GM19452 (cell line): ENCODE data around the gene ANKH.

Experiments used
- ATAC-seq: cut with Tn5 transposase; IDR thresholded peaks from one replicate; pipeline ENCODE4 v1.9.1; 2021; ENCODE audit not compliant: unreplicated experiment

ANKH gene

DNA sequence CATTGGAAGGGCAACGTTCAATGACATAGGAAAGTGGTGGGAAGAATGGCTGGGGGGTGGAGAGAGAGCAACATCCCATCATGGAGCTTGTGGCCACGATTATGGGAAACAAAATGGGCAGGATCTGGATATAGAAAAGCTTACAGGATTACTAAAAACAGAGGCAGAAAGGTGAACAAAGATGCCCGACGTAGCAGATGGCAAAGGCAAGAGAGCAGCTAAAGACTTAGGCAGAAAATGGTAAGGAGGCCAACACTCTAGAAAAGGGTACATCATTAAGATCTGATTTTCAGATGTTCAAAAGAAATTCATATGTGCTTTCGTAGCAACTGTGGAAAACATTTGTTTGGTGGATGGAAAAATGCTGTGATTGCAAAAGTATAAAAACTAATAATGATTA, 104.5 kb downstream of the ANKH start:
- ATAC-seq: no peak

DNA sequence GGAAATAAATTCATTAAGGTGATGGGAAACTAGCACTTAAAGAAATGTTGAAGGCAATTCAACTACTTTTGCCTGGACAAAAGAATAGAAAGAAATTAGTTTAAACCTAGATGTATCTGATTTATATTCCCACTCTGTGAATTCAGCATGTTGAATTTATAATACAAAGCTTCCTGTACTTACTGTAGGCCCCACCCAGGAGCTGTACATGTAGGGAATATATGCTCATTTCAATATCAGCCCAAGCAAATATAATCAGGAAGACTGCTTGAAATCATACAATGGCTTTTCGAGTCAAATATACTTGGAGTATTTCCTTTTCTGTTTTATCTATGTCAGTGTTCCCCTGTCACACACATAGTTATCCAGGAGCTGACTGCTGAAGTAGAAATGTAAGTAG, 105.0 kb downstream of the ANKH start:
- ATAC-seq: no peak

DNA sequence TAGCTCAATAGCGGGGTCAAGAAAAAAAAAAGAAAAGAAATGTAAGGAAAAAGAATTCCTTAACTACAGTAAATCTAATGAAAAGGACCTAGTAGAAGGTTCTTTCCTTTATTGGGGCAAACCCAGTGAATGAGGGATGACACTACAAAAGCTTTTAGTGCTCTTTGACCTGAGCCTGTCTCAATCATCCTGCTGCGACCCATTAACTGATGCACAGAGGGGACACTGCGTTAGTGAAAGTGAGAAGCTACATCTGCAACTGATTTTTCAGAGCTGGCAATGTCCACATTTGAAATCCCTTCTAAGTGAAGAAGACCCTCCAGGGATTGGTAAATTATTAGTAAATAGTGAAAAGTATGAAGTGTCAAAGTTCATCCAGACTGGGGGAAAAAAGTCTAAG, 106.0 kb downstream of the ANKH start:
- ATAC-seq: no peak

DNA sequence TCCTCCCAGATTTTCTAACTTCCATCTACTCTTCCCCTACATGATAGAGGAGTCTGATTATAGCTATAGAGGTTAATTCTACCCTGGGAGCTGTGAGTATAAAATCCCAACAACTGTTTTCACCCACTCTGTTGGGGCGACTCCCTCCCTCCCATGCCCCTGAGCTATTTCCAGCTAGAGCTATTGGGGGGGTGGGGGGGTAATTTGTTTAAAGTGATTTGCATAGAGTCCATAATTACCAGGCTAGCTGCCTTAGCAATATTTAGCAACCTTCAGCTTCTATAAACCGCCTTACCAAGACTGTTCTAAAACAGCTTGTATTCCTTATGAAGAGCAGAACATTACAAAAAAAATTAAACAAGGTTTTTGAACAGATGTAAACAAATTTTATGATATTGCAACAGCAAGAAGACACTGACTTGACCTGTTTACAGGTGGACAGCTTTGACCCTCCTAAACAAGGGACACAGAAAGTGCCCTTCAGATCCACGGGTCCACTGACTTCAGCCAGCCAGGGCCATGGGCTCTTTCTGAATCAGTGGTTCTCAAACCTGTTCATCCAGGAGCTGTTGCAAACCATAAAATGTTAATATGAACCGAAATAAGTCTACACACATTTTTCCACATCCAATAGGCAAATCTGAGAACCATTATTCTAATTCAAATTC, 108.9 kb downstream of the ANKH start:
- ATAC-seq: no peak

- ATAC-seq: no peak
Measured at GRCh38 chr5:14760548-14761002, 111.0 kb downstream of the ANKH start.

- no peak for ATAC-seq
Measured at GRCh38 chr5:14759744-14760547, 111.6 kb downstream of the ANKH start.

DNA sequence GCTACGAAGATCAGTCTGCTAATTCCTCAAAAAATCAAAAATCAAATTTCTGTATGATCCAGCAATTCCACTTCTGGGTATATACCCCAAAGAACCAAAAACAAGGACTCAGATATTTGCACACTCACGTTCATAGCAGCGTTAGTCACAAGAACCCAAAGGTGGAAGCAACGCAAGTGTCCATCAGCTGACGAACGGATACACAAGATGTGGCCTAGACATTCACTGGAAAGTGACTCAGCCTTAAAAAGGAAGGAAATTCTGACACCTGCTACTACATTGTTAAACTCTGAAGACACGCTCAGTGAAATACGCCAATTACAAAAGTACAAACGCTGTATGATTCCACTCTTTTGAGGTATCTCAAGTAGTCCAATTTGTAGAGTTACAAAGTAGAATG, 113.7 kb downstream of the ANKH start:
- ATAC-seq: no peak

- no peak for ATAC-seq
Measured at GRCh38 chr5:14756478-14756877, 115.1 kb downstream of the ANKH start.

- no peak for ATAC-seq
Measured at GRCh38 chr5:14753947-14754346, 117.6 kb downstream of the ANKH start.

- ATAC-seq: no peak
Measured at GRCh38 chr5:14753292-14753691, 118.3 kb downstream of the ANKH start.

GRCh38 chr5:14752497-14753071, 119.0 kb downstream of the ANKH start:
- ATAC-seq: no peak

DNA sequence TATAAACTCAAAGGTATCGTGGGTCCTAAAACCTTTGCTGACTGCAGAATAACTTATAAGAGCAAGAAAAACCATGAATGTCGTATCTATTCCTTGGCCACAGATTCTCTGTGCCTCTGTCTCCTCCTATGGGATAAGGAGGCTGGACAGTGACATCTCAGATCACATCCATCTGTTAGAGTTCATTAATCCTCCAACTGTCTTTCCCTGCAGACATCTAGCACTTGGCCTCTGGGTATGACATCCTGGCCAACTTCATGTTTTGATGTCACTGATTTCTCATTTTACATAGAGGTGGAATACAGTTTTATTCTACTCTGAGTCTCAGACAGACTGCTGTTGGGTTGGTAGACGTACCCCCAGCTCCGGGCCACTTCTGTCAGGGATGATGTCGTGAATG, 120.9 kb downstream of the ANKH start:
- ATAC-seq: no peak

DNA sequence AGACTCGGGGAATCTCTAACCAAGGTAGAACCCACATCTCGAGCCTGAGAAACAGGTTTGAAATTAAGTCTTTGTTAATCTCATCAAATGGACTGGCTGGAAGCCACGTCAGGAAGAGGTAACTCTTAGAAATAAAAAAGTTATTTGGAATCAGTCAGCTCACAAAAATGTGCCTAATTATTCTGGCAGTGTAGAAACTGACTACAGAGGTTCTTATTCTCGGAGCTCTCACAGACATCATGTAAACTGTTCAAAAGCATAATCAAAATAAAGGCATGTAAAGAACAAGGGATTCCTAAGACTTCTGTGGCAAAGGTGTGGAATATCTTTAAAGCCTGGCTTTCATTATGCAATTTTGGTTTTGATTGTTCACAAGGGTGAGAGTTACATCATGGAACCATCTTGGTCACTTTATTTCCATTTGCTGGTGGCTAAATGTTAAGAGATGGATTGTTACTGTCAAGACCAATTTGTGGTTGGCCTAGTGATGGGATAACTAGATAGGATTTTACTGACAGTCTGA, 121.9 kb downstream of the ANKH start:
- ATAC-seq: no peak

DNA sequence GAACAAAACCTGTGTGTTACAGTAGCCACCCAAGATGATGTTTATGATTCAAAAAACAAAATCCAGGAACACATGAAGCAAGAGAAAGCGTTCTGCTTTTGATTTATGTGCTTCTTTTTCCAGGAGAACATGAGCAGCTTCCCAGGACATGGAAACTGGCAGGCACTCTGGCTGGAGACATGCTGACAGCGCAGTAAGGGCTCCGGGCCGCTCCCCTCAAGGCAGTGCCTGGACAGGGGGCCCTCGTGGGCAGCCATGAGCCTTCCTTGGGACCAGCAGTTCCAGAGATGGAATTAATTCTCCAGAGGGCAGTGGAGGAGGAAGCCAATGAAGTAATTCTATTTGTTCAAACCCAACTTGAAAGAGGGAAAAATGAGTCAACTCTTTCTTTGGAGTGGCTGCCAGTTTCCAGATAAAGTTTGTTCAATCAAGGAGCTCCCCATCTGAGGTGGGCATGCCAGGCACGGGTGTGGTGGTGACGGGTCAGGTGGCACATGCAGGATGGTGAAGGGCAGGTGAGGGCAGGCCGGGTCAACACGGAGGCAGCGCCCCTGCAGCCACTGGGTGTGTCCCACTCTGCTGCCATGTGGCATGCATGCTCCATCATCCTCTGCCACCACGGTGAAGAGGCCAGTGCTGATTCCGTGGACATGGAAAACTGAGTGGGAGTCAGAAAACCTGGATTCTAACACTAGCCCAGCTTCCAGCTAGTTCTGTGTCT, 123.2 kb downstream of the ANKH start:
- no peak for ATAC-seq

DNA sequence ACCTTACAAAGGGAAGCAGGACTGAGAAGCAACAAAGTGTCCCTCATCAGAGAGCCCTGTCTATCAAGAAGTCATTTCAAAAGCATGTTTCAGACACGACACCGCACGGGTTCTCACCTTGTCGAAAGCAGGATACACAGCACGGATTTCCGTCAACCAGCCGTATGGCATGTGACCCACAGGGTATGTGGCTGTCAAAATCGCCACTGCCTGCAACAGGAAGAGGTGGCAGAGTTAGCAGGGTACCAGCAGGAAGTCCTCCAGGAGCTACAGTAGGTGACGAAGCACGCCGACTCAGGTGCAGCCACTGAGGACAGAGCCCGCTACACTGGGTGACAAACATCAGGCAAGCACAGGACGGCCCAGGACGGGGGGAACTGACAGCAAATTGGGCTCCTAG, 125.8 kb downstream of the ANKH start:
- ATAC-seq: no peak

- no peak for ATAC-seq
Measured at GRCh38 chr5:14745188-14745563, 126.4 kb downstream of the ANKH start.

DNA sequence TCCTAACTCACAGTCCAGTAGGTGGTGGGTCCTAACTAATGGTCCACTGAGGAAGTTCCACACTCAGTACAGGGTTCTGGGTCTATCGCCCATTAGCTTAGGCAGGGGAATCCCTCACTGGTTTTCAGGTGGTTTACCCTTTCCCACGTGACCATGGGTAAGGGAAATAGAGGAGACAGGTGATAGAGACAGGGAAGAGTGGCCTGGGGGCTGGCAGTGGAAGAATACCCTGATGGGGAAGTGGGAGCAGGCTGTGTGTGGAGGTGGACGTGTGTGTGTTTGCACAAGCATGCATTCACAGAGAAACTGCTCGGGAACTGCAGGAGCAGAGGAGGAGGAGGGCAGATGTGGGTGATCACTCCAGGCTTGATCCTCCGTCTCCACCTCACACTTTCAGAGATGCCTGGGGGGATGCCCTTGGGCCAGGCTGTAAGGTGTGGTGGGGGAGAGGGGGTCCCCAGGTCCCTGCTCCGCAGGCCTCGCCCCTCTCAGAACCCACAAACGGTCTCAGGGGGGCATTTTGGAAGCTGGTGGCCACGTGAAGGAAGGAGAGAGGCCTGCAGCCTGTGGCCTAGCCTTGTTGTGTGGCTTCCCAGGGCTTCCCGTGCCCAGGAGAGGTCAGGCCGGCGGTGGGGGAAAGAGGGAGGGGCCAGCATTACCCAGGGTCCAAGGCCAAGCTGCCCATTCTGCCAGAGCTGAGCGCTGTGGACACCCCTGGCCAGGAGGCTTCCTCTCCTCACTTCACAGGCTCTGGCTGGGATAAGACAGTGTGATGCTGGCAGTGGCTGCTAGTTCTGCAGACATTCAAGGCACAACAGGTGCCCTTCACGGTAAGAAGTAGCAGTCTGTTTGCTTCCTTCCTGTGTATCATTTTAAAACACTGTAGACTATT, 127.0 kb downstream of the ANKH start:
- ATAC-seq: no peak

DNA sequence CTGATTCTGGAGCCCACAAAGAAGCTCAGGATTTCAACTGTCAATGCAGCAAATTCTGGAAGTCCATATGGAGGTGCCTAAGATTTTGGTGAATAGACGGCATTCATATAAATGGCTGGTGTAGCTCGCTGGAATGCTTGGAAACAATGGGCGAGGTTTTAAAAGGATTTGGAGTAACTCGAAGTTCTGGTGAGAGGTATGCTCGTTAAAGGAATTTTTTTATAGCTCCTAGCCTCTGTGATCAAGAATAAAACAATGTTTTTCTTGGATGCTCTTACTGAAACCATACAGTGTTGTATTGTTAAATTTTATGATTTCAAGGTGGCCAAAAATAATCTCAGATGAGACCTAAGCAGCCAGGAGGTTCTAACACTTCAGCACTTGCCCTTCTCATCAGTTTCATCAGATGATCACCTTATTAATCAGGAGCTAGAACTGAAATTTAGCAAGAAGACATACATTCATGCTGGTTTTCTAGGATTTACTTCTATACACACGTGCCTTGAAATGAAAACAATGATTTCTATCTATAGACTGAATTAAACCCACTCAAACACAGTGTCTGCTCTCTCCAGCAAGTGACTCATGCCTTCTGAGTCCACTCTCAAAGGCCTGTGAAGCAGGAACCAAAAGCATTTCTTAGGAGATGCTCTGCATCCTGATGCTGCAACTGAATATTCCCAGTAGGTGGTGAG, 127.8 kb downstream of the ANKH start:
- ATAC-seq: no peak

DNA sequence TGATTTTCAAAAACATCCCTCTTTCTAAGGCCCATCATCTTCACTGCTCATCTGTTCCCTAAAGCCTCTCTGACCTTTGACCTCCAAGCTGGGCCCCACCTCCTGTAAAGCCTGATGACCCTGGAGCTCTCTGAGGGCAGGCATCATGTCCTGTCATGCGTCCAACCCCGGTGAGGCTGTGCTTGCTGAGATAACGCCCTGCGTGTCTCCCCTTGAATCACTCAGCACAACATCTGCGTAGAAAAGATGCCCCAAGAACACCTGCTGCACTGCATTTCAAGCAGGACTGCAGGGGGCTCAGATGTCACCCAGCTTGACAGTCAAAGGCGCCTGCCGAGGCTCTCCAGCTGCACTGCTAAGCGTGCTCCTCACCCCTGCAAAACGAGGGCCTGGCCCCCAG, 129.1 kb downstream of the ANKH start:
- no peak for ATAC-seq
